GM19239 (cell line): ENCODE data around the gene CIB1.
"Not testable (repeated sequence)": the region's sequence is repeated elsewhere in the genome, so short reads cannot be mapped to it uniquely, and the experiment has no call there.

Experiments used
- DNase-seq: peaks from one replicate; pipeline ENCODE4 v3.0.0; 2011; ENCODE audit warnings: low spot score; ENCODE audit not compliant: insufficient read length
- FAIRE-seq: peaks from 2 replicates; lab custom pipeline; 2011; peaks lifted over from hg19 to GRCh38; lab: Jason Lieb, UNC

CIB1 gene

DNA sequence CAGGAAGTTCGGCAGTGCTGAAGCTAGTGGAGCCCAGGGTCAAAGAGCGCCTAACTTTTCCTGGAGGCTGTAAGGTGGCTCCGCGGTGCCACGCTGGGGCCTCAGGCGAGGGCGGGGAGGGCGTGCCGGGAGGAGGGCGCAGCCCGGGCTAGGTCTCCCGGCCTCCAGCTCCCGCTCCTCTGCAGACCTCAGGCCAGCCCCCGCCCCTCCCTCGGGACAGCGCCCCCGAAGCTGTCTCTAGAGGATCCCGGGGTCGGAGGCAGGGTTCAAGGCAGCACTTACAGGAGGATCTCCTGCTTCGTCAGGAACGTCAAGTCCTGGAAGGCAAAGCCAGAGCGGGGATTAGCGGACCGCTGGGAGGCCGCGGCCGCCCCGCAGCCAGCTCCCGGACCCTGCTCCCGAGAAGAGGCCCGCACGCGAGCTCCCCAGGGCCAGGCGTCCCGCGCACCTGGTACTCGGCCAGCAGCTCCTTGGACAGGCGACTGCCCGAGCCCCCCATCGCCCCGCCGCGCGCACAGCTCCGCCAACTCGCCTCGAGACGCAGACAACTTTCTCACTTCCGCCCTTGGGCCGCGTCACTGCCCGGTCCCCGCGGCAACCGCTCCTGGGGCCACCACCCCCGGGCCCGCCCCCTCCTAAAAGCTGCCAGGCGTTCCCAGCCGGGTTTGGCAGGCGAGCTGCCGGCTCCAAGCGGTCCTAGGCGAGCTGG, at the start of gene CIB1:
CIB1 (minus strand) TSS at position 555 of the 709 bp plus-strand sequence; CDS start at position 499, 56 bp downstream.
- FAIRE-seq = peak; percentile 85
- peak; percentile 95 for DNase-seq

DNA sequence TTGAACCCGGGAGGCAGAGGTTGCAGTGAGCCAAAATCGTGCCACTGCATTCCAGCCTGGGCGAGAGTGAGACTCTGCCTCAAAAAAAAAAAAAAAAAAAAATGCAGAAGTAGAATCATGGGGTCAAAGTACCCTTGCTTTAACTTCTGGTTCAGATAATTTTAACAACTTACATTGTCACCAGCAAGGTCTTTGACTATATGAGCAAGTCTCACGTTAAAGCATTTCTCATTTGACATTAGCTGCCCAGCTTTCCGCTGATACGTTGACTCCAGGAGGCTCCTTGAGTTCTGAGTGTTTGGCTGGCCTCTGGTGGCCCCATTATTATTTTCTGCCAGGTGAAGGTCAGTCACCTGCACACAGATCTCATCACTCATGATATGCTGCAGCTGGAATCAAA, 47.9 kb upstream of the CIB1 start:
- DNase-seq, FAIRE-seq: not testable (repeated sequence)

DNA sequence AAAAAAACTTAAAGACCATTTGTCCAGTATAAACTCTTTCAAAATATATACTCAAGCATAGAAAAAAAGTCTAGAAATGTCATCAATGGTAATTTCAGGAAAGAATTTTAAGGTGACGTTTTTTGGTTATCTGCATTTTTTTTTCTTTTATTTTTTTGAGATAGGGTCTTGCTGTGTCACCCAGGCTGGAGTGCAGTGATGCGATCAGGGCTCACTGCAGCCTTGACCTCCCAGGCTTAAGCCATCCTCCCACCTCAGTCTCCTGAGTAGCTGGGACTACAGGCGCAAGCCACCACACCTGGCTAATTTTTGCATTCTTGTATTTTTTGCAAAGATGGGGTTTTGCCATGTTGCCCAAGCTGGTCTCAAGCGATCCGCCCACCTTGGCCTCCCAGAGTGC, 47.0 kb upstream of the CIB1 start:
- not testable (repeated sequence) for DNase-seq, FAIRE-seq

DNA sequence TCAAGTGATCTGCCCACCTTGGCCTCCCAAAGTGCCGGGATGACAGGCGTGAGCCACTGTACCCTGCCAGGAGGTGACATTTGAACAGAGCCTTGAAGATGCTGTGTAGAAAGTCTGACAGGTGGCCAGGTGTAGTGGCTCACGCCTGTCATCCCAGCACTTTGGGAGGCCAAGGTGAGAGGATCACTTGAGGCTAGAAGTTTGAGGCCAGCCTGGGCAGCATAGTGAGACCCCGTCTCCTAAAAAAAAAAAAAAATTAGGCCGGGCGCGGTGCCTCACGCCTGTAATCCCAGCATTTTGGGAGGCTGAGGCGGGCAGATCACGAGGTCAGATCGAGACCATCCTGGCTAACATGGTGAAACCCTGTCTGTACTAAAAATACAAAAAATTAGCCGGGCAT, 44.7 kb upstream of the CIB1 start:
- not testable (repeated sequence) for FAIRE-seq, DNase-seq

DNA sequence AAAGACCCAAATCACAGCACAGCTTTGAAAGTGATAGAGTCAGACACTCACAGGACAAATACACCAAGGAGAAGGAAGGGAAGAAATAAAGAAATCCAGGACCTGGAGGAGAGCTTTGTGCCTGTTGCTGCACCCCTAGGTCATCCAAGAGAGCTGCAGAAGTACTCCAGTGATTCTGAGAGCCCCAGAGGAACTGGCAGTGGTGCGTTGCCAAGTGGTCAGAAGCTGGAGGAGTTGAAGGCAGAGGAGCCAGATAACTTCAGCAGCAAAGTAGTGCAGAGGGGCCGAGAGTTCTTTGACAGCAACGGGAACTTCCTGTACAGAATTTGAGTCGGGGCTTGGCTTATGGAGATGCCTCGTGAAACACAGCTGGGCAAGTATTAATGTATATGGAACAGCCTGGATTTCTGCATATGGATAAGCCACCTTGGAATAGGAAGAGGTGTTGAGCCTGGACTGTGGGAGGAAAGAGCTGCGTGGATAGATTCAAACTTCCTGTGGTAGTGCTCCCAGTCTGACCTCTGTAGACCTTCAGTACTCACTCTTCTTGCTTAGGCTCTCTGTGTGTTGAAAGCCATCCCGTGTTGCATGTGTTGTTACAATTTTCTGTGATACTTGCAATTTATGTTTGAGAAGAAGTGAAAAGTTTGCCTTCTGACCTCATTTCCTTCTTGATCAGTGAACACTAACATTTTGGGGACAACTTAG, 37.9 kb upstream of the CIB1 start:
- DNase-seq (no peak), FAIRE-seq (no peak)

DNA sequence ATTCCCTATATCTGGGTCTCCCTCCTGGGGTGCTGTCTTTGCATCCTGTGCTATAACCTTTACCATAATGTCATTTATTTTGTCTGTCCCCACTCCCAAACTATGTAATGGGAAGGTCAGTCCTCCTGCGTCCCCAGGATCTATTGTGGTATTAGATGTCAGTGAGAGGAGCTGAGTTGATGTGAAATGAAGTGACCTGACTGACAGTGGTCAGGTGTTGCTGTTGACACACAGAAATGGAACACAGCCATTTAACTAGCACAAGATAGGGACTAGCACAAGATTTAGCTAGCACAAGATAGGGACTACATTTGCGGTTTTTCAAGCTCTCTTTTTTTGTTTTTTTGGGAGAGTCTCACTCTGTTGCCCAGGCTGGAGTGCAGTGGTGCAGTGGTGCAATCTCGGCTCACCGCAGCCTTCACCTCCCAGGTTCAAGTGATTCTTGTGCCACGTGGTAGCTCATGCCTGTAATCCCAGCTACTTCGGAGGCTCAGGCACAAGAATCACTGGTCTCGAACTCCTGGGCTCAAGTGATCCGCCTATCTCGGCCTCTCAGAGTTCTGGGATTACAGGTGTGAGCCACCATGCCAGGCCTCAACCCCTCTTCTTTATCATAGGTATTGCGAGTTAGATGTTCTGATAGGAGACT, 36.9 kb upstream of the CIB1 start:
- no peak for DNase-seq
- FAIRE-seq = no peak

DNA sequence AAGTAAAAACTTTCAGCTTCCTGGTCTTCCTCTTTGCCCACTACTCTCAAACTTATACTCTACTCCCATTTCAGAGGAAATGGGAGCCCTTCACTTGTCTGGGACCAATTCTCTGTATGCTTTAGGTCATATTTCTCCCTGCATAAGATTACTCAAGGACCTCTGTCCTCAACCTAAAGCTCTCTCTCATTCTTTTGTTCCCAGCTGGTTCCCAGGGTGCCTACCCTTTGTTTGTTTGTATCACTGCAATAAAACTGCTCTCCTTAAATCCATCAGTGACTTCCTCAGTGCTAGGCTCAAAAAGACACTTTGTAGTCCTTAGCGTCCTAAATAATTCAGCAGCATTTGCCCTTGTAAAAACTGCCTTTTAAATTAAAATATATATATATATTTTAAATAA, 34.7 kb upstream of the CIB1 start:
- no peak for FAIRE-seq

DNA sequence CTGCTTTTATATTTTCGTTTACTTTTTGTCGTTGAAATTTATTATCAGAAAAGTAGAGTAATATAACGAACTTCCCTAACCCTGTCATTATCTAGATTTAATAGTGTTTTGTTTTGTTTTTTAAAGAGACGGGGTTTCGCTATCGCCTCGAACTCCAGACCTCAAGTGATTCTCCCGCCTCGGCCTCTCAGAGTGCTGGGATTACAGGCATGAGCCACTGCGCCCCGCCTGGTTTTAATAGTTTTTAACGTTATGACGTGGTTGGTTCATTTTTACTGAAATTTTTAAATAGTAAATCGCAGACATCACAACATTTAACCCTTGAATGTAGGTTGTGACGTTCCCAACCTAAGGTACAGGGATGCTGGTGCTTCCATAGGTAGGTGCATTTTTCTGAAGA, 32.7 kb upstream of the CIB1 start:
- no peak for DNase-seq
- FAIRE-seq = no peak

More for the DNA sequence above, 34.7 kb upstream of the CIB1 start:
- no peak for DNase-seq

DNA sequence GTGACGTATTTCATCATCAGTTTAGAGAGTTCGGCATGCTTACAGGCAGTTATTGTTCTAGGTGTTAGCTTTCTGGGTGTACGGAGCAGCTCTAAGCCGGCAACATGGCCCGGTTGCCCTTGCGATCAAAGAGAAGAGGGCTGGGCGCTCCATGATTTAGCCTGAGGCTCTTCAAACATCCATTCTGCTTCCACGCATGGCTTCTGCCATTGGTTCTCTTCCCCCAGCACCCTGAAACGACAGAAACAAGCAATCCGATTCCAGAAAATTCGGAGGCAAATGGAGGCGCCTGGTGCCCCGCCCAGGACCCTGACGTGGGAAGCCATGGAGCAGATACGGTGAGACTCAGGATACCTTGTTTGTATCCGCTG, 32.3 kb upstream of the CIB1 start:
- FAIRE-seq (peak; percentile 44), DNase-seq (no peak)

DNA sequence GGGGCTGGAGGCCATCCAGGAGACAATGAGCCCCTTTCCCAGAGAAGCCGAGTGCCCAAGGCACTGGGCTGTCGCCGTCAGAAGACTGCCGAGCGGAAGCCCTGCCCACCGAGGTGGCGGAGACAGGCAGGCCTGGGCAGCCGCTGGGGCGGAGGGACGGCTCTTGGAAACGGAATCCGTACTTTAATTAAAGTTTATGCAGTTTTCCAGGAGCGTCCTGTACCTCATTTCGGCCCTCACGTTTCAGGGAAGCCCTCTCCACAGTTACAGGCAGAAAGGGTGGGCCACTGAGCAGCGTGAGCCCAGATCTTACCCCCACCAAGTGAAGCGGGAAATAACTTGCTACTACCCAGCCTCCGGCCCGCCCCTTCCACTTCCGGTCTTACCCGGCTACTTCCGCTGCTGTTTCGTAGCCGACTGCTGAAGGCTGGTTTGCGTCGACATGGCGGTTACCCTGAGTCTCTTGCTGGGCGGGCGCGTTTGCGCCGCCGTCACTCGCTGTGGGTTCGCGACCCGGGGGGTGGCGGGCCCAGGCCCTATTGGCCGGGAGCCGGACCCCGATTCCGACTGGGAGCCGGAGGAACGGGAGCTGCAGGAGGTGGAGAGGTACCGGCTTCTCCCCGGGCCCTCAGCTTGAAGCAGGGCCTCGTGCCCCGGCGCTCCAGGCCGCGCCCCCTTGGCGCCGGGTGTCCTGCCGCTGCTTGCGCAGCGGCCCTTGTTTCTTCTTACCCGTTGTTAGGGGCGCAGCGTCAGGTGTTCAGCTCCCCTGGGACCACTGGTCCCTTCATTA, 31.7 kb upstream of the CIB1 start, which contains the start of gene NGRN:
NGRN (plus strand) TSS at position 402 of the 790 bp plus-strand sequence; CDS start at position 443, 41 bp downstream.
- FAIRE-seq (peak; percentile 95), DNase-seq (peak; percentile 83)

DNA sequence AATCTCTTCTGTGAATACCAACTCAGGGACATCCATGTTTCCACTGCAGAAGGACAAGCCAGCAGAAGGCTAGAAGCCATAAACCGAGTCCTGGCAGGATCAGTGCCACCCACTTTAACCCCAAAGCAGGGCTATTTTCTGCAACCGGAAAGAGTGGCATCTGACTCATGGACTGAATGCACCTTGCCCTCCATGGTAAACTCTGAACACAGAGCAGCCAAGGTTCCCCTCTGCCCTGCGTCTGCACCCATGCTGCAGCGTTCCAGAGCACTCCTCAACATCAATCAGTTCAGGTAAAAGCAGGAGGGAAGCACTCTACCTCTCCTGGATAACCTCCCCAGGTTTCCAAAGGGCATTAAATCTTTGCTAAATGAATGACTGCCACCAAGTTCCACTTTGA, 30.9 kb upstream of the CIB1 start:
- FAIRE-seq (no peak), DNase-seq (no peak)

DNA sequence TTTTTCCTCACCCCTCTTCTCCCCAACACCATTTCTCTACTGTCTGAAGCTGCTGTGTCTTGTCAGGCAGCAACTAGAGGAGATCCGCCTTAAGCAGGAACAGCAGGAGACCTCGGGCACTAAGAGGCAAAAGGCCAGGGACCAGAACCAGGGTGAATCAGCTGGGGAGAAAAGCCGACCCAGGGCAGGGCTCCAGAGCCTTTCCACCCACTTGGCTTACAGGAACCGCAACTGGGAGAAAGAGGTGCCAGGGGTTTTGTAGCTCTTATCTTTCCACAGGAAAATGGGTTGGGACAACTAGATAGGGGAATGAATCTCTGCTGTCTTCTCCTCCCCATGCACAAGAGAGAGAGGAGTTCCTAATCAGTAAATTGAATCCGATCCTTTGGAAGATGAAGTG, 28.7 kb upstream of the CIB1 start:
- DNase-seq (no peak), FAIRE-seq (no peak)

DNA sequence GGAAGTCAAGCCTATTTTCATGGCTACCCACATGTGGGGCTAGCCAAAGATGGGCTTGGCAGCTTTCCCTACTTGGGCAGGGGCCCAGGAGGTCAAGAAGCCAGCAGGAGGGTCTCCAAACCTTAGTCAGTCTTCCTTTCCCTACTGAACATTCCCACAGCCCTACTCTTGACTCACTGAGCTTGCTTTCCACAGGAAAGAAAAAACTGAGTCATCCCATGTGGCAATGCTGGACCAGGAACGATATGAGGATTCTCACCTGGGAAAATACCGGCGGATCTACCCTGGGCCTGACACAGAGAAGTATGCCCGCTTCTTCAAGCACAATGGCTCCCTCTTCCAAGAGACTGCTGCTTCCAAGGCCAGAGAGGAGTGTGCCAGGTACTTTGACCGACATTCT, 28.1 kb upstream of the CIB1 start:
- no peak for FAIRE-seq

DNA sequence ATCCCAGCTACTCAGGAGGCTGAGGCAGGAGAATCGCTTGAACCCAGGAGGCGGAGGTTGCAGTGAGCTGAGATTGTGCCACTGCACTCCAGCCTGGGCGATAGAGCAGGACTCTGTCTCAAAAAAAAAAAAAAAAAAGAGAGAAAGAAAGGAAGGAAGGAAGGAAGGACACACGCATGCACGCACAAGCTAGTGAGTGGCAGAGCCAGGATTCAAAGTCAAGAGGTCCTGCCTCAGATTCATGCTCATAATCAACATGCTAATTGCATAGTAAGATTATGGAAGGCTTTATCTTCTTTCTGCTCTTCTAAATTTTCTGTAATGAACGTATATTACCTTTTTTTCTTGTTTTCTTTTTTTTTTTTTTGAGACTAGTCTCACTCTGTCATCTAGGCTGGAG, 27.0 kb upstream of the CIB1 start:
- not testable (repeated sequence) for FAIRE-seq, DNase-seq

More for the DNA sequence above, 28.1 kb upstream of the CIB1 start:
- DNase-seq = no peak

DNA sequence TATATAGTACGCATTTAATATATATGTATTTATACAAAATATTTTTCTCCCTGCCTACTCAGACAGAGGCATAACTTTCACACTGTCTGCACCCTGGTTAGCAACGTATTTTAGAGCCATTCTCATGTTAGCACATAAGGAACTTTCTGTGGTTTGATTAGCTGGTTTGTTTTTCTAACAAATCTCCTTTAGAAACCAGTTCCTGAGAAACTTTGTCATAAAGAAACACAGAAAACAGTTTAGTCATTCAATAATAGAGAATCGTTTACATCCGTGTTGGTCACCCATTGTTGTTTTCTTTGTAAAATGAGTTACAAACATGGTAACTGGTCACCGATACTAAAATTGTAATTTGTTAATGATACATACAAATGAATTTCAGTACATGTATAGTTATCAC, 25.8 kb upstream of the CIB1 start:
- DNase-seq = no peak
- FAIRE-seq = peak; percentile 76

DNA sequence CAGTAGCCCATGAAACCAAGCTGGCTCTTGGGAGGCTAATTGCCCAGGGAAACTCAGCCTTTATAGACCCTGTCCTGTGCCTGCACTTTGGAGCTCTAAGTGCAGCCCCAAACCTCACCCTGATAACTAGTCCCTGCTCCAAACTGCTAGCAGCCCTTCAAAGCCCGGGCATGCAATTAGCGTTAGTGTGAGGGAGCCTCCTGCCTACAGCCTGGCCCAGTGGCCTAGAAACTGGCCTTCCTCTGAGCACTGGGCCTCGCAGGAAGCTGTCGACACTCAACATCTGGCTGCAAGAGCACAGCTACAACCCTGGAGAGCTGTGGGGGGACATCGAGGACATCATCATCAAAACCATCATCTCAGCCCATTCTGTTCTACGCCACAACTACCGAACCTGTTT, 24.0 kb upstream of the CIB1 start:
- DNase-seq (no peak), FAIRE-seq (no peak)

DNA sequence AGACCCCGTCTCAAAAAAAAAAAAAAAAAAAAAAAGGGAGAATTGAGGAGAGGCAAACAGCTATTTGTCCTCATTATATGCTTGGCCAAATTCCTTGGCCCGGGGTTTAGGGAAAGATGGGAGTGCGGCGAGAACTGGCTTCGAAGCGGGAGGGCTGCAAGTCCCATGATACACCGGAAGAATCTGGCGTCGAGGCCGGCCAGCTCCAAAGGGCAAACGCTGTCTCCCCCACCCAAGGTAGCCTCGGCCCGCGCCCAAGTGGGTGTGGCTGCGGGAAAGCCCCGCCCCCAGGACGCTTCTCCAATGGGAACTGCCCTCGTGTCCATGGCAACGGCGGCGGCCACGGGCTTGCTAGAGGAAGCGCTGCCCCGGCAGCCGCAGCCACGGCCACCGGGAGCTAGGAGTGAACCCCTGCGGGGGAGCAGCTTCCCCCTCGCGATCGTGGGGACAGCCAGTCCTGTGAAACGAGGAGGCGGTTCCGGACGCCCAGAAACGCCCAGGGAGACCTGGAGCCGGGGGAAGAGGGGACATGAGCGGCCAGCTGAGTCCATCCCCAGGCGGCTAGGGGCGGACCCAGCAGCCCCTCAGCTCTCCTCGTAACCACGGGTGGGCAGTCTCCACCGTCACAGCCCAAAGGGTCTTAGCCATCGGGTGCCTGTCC, 15.6 kb upstream of the CIB1 start, which contains the start of gene TTLL13:
TTLL13 (plus strand) TSS at position 354 of the 661 bp plus-strand sequence. CDS start 1,075 bp downstream, outside the sequence.
- FAIRE-seq (no peak), DNase-seq (no peak)

DNA sequence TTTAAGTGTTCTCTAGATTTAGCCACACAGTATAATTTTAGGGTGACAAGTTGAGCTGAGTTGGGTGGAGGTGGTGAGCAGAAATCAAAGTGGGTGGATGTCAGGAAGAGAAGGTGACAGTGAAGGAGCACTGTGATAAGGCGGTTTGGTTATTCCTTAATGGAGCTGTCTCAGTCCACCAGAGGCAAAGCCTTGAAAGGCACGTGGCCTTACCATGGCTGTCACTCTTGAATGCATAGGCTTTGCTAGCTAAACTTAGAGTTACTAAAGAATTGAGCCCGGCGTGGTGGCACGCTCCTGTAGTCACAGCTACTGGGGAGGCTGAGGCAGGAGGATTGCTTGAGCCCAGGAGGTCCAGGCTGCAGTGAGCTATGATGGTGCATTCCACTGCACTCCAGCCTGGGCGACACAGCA, 15.1 kb upstream of the CIB1 start:
- FAIRE-seq (no peak), DNase-seq (no peak)

DNA sequence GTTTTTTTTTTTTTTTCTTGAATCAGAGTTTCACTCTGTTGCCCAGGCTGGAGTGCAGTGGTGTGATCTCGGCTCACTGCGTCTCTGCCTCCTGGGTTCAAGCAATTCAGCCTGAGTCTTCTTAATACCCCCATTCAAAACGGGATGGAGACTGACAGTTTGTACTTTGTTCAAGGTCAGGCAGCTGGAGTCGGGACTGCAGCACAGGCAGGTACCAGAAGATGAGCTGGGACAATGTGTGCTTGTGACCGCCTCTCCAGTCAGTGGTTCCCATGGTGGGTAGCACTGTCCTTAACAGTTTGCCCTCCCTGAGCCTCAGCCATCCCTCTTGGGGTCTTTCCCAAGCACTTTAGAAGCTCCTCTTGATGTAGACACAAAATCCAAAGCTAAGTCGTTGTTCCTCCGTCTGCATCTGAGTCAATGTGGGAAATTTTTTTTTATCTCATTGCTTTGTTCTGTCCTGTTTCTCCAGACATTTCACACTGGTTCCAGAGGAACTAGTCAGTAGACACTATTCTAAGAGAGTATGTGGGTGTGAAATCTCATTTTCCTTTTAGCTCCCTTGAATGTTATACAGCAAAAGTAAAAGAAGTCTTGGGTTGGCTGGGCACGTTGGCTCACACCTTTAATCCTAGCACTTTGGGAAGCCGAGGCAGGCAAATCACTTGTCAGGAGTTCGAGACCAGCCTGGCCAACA, 10.3 kb upstream of the CIB1 start:
- FAIRE-seq = no peak
- DNase-seq = no peak
